Measurements from ENCODE around the gene EIF5A. TPM values are rescaled to one million over a fixed set of nuclear protein-coding genes. Genes with fewer than 3 reads are reported as not detected.

EIF5A gene
- polyA plus RNA-seq, 2 of the 4 experiments (the other 2 are of a cell fraction), result 969 to 1,918 TPM

DNA sequence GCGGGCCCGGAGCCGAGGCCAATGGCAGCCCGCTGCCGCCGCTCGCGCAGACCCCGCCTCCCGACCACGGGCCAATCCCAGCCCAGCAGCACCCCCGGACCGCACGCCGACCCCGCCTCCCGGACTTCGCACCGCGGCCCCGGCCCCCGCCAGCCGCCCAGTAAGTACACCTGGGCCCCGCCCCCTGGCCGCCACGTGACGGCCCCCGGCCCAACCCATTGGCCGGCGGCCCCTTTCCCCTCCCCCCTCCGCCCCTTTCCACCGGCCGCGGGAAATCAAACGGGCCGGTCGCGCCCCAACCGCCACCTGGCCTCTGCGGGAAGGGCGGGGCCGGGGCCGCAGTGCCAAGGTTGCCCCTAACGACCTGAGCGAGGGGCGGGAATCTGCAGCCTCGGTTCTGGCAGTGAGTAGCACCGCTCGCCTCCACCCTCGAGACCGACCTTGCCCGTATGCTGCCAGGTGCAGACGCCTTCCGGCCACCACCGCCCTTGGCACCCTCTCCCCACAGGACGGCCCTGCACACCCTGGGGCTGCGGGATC is 12.7 kb upstream of the EIF5A start, which contains the start of gene YBX2:
Gene YBX2, minus strand, starts transcription at position 26 of the 540 bp plus-strand sequence. CDS start 139 bp downstream, outside the sequence.
- ChIA-PET CTCF (no interaction called here), POLR2A (no interaction called here)
- peak within 1 kb of the TSS; percentile 54 to 80 for H3K27ac ChIP-seq
- peaks cover 22% of the 10 kb centered on the region; the same call in 2 of the 3 replicates for H3K4me1 ChIP-seq
- H3K4me2 ChIP-seq, result peak within 1 kb of the TSS; percentile 100
- peak within 1 kb of the TSS; percentile 48 for H3K4me3 ChIP-seq
- WGBS (ENCODE audit: missing lambda C conversion rate), result 40% methylated on average over 16 of the region's 57 CpGs
- TF ChIP-seq EHMT2 (IDR thresholded peaks at IDR 0.05; ENCODE audit: low read depth) (no peak), SREBF2 (IDR thresholded peaks at IDR 0.05) (no peak), CBX2 (IDR thresholded peaks at IDR 0.05; ENCODE audit: borderline replicate concordance, low read depth) (no peak), KDM1A (IDR thresholded peaks at IDR 0.05; ENCODE audit: low read depth) (no peak), RCOR1 (IDR thresholded peaks at IDR 0.05; ENCODE audit: low read depth, low read length) (no peak), FOSL2 (IDR thresholded peaks at IDR 0.05) (no peak), FOSL2 (CRISPR knock-in tag; IDR thresholded peaks at IDR 0.05) (no peak), RNF2 (IDR thresholded peaks at IDR 0.05; ENCODE audit: borderline replicate concordance, low read depth) (0 out of 2 replicates have a peak, but pooled peaks have one; percentile 47), ZSCAN20 (CRISPR knock-in tag; IDR thresholded peaks at IDR 0.05) (no peak)
- TF ChIP-seq, protein P1, sequence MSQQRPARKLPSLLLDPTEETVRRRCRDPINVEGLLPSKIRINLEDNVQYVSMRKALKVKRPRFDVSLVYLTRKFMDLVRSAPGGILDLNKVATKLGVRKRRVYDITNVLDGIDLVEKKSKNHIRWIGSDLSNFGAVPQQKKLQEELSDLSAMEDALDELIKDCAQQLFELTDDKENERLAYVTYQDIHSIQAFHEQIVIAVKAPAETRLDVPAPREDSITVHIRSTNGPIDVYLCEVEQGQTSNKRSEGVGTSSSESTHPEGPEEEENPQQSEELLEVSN (IDR thresholded peaks at IDR 0.05; ENCODE audit: borderline replicate concordance, low read depth), result peak; percentile 94
- TF ChIP-seq, protein P2, sequence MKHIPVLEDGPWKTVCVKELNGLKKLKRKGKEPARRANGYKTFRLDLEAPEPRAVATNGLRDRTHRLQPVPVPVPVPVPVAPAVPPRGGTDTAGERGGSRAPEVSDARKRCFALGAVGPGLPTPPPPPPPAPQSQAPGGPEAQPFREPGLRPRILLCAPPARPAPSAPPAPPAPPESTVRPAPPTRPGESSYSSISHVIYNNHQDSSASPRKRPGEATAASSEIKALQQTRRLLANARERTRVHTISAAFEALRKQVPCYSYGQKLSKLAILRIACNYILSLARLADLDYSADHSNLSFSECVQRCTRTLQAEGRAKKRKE (CRISPR knock-in tag; IDR thresholded peaks at IDR 0.05; ENCODE audit: low read depth), result no peak
- TF ChIP-seq, protein P3, sequence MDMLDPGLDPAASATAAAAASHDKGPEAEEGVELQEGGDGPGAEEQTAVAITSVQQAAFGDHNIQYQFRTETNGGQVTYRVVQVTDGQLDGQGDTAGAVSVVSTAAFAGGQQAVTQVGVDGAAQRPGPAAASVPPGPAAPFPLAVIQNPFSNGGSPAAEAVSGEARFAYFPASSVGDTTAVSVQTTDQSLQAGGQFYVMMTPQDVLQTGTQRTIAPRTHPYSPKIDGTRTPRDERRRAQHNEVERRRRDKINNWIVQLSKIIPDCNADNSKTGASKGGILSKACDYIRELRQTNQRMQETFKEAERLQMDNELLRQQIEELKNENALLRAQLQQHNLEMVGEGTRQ (IDR thresholded peaks at IDR 0.05), result peak; percentile 69
- TF ChIP-seq, protein P4, sequence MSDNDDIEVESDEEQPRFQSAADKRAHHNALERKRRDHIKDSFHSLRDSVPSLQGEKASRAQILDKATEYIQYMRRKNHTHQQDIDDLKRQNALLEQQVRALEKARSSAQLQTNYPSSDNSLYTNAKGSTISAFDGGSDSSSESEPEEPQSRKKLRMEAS (IDR thresholded peaks at IDR 0.05), result peak; percentile 68
- TF ChIP-seq, protein P5, sequence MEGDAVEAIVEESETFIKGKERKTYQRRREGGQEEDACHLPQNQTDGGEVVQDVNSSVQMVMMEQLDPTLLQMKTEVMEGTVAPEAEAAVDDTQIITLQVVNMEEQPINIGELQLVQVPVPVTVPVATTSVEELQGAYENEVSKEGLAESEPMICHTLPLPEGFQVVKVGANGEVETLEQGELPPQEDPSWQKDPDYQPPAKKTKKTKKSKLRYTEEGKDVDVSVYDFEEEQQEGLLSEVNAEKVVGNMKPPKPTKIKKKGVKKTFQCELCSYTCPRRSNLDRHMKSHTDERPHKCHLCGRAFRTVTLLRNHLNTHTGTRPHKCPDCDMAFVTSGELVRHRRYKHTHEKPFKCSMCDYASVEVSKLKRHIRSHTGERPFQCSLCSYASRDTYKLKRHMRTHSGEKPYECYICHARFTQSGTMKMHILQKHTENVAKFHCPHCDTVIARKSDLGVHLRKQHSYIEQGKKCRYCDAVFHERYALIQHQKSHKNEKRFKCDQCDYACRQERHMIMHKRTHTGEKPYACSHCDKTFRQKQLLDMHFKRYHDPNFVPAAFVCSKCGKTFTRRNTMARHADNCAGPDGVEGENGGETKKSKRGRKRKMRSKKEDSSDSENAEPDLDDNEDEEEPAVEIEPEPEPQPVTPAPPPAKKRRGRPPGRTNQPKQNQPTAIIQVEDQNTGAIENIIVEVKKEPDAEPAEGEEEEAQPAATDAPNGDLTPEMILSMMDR (IDR thresholded peaks at IDR 0.05), result no peak
- TF ChIP-seq, protein P6, sequence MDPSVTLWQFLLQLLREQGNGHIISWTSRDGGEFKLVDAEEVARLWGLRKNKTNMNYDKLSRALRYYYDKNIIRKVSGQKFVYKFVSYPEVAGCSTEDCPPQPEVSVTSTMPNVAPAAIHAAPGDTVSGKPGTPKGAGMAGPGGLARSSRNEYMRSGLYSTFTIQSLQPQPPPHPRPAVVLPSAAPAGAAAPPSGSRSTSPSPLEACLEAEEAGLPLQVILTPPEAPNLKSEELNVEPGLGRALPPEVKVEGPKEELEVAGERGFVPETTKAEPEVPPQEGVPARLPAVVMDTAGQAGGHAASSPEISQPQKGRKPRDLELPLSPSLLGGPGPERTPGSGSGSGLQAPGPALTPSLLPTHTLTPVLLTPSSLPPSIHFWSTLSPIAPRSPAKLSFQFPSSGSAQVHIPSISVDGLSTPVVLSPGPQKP (IDR thresholded peaks at IDR 0.05; ENCODE audit: low read depth, low read length), result no peak
- FAIRE-seq (no peak), ATAC-seq (peak; percentile 49 to 78), DNase-seq (ENCODE audit: low read depth in 1 of 2, low spot score in 1 of 2) (peak; percentile 89 to 90)
- H3K9me3 ChIP-seq, result no peaks in the 10 kb centered on the region

DNA sequence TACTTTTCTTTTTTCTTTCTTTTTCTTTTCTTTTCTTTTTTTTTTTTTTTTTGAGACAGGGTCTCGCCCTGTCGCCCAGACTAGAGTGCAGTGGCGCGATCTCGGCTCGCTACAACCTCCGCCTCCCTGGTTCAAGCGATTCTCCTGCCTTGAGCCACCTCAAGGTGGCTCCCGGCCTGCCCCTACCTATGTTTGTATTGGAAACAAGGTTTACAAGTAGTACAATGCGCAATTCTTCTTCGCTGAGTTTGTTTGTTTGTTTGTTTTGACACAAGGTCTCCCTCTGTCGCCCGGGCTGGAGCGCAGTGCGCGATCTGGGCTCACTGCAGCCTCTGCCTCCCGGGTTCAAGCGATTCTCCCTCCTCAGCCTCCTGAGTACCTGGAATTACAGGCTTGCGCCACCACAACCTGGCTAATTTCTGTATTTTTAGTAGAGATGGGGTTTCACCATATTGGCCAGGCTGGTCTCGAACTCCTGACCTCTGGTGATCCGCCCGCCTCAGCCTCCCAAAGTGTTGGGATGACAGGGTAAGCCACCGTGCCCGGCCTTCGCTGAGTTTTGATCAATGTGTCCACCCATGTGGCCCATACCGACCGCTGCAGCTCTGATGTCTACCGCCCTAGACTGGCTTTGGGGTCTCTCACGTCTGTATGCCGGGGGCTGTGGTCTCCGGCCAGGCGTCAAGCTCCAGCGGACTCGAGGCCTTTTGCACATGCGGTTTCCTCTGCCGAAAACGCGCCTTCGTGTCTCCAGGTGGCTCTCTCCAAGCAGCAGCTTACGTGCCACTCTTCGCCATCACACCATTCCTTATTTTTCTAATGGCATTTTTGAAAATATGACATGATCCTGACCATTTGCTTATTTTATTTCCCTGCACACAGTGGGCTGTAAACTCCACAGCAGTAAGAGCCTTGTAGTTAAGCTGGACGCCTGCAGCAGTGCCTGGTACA is 11.9 kb upstream of the EIF5A start:
- H3K4me2 ChIP-seq, result peak overlapping the region; percentile 100
- peak overlapping the region; percentile 48 for H3K4me3 ChIP-seq
- peaks cover 22% of the 10 kb centered on the region; the same call in 2 of the 3 replicates for H3K4me1 ChIP-seq
- CTCF ChIA-PET, result interaction anchor here (0.7 to 11.0 kb wide), 53 partner anchors 10 to 274 kb away, joined by 3 to 446 read pairs (median 6); partner anchors contain the start of genes ACADVL, ACAP1, CTDNEP1 and DLG4
- peak overlapping the region; percentile 54 to 82; a peak in 5 of 6 replicates for H3K27ac ChIP-seq
- ATAC-seq (no peak; a peak in 1 of 6 replicates), DNase-seq (ENCODE audit: low read depth in 1 of 2, low spot score in 1 of 2) (no peak), FAIRE-seq (no peak)
- H3K9me3 ChIP-seq, result no peaks in the 10 kb centered on the region
- TF ChIP-seq RNF2 (IDR thresholded peaks at IDR 0.05; ENCODE audit: borderline replicate concordance, low read depth), result 0 out of 2 replicates have a peak, but pooled peaks have one; percentile 69
- no peak for TF ChIP-seq CHD2 (IDR thresholded peaks at IDR 0.05; ENCODE audit: low read length, partially characterized antibody)
- WGBS (ENCODE audit: missing lambda C conversion rate), result 92% methylated on average over 42 of the region's 42 CpGs
- POLR2A ChIA-PET, result interaction anchor here (1.3 kb wide), 5 partner anchors 14 to 250 kb away, joined by 3 to 5 read pairs (median 3); partner anchors contain the start of gene SLC2A4

Measured in A549 (cell line).